Breast epithelium (tissue), 3 donors: ENCODE measurements around the gene TBL3.

Experiments used
- CTCF ChIP-seq, 3 donors: fragments of 450-650 bp; IDR thresholded peaks; one replicate each; pipeline ENCODE4 v1.5.1; 2016 to 2017; ENCODE audit warnings: antibody characterized with exemption in 3 of 3, mild to moderate bottlenecking in 3 of 3, moderate library complexity in 3 of 3
- POLR2A ChIP-seq: fragments of 450-650 bp; IDR thresholded peaks from one replicate; pipeline ENCODE4 v1.6.1; 2016; ENCODE audit warnings: antibody characterized with exemption, mild to moderate bottlenecking, moderate library complexity

- TF ChIP-seq CTCF (IDR thresholded peaks at IDR 0.05) (no peak), POLR2A (no peak)
Measured at GRCh38 chr16:1978476-1979120, 6.7 kb downstream of the TBL3 start.
